Epithelial cell of esophagus (primary cell): ENCODE measurements around the gene ILKAP.

Experiments used
- DNase-seq: peaks from one replicate; pipeline ENCODE4 v3.0.0; 2010; ENCODE audit warnings: low read depth
- H3K4me3 ChIP-seq: 2 replicates; pipeline ENCODE4 v1.5.1; 2011; ENCODE audit warnings: mild to moderate bottlenecking, low read length, control low read depth
- CTCF ChIP-seq: IDR thresholded peaks from 2 replicates; pipeline ENCODE4 v1.5.1; 2011; ENCODE audit warnings: low read depth, mild to moderate bottlenecking, low read length, control low read depth, inconsistent platforms; ENCODE audit not compliant: insufficient read depth; ENCODE audit errors: missing control alignments

ILKAP gene

GRCh38 chr2:238148981-238149380 is 54.5 kb downstream of the ILKAP start:
- DNase-seq: no peak
- TF ChIP-seq CTCF: no peak
- no peak overlapping the region for H3K4me3 ChIP-seq

- no peak for TF ChIP-seq CTCF
- H3K4me3 ChIP-seq: no peak overlapping the region
- DNase-seq: no peak
Observed at GRCh38 chr2:238146884-238147544, 56.5 kb downstream of the ILKAP start.

- TF ChIP-seq CTCF: no peak
- no peak overlapping the region for H3K4me3 ChIP-seq
- peak; percentile 25 for DNase-seq
Observed at GRCh38 chr2:238145851-238146250, 57.6 kb downstream of the ILKAP start.

- DNase-seq: no peak
- H3K4me3 ChIP-seq: no peak overlapping the region
- TF ChIP-seq CTCF: no peak
Observed at GRCh38 chr2:238145046-238145445, 58.4 kb downstream of the ILKAP start.

GRCh38 chr2:238144262-238144661 is 59.2 kb downstream of the ILKAP start:
- no peak for DNase-seq
- no peak overlapping the region for H3K4me3 ChIP-seq
- TF ChIP-seq CTCF: no peak

- no peak for TF ChIP-seq CTCF
- H3K4me3 ChIP-seq: no peak overlapping the region
- DNase-seq: peak; percentile 83
Observed at GRCh38 chr2:238143239-238143951, 60.1 kb downstream of the ILKAP start.
